ENCODE data around the gene PIGU.

PIGU gene

DNA sequence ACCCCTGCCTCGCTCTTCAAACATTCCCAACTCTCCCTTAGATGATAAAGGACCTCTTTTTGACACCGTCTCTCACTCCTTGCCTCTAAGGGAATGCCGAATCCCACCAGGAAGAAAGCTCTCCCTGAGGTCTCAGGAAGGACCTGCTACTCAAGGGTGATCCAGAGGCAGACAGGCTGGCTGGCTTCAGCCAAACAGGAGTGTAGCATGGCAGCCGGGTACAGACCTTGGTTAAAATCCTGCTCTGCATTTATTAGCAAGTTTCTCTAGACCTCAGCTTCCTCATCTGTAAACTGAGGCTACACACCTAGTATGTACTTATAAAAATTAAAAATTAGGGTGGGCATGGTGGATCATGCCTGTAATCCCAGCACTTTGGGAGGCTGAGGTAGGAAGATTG is 101.1 kb downstream of the PIGU start:
- DNase-seq (ENCODE audit: low read depth) = no peak
- no peak for TF ChIP-seq CTCF (IDR thresholded peaks at IDR 0.05; ENCODE audit: low read depth, low read length, missing control alignments)
- H3K4me3 ChIP-seq (ENCODE audit: low read depth, low read length) = no peak overlapping the region

DNA sequence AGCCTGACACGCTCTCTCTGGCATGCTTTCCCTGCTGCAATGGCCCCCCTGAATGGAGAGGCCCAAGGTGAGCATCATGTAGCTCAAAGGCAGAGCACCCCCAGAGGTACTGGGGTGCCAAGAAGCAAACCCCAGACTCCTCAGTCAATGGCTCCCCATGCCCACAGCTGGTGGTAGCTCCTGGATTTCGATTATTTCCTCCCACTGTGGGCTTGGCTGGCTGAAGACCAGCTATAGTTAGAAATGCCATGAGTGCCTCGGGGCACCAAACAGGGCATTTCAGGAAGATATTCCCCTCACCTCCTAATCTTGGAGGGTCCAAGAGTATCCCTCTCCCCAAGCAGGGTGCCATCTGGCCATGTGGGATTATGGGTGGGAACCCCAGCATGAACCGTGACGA is 101.6 kb downstream of the PIGU start:
- DNase-seq (ENCODE audit: low read depth) = no peak
- TF ChIP-seq CTCF (IDR thresholded peaks at IDR 0.05; ENCODE audit: low read depth, low read length, missing control alignments) = no peak

DNA sequence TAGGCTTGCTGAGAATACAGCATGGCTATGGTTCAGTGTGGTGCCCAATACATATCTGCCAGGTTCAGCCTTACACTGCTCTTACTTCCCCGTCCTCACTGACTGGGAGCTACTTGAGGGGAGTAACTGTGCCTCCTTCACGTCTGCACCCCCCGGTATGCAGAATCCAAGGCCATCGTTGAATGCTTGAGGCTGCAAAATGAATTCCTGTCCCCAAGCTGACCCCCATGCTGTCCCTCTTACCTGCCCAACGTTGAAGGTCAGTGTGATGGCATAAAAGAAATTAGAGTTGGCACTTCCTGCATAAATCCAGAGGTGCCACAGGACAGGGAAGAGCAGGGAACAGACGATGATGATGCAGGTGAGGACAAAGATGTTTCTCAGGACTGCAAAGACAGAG is 102.0 kb downstream of the PIGU start:
- DNase-seq (ENCODE audit: low read depth) = no peak
- no peak overlapping the region for H3K4me3 ChIP-seq (ENCODE audit: low read depth, low read length)
- TF ChIP-seq CTCF (IDR thresholded peaks at IDR 0.05; ENCODE audit: low read depth, low read length, missing control alignments) = no peak

More for the DNA sequence above, 101.6 kb downstream of the PIGU start:
- no peak overlapping the region for H3K4me3 ChIP-seq (ENCODE audit: low read depth, low read length)

GRCh38 chr20:34574426-34574825 is 102.5 kb downstream of the PIGU start:
- no peak for TF ChIP-seq CTCF (IDR thresholded peaks at IDR 0.05; ENCODE audit: low read depth, low read length, missing control alignments)
- DNase-seq (ENCODE audit: low read depth) = no peak
- no peak overlapping the region for H3K4me3 ChIP-seq (ENCODE audit: low read depth, low read length)

DNA sequence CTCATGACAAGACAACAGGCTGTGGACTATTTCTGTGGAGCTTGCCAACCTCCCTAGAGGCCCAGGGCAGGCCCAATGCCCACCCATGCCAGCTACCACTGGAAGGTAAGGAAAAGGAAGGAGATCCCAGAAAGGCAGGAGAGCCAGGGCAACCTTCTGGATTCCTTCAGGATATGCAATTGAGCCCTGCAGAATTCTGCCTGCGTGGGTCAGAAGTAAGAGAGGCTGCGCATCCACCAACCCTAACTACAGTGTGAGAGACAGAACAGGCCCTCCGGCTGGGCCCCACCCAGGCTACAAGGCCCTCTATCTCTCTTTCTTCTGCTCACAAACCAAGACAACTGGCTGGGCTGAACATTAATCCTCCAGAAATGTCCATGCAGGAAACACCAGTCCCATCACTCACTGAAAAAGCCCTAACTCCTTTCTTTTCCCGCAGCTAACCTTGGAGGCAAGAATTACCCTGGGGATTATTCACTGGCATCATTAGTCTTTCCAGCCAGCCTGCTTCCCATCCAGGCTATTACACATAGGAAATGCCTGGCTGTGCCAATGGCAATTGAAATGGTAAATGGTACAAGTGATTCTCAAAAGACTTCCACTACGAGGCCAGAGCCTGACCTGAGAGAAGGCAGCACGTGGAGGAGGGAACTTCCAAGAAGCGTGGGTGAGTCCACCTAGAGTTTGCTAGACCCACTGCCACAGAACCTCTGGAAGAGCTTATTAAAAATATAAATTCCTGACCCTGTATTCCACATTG is 103.2 kb downstream of the PIGU start:
- TF ChIP-seq CTCF (IDR thresholded peaks at IDR 0.05; ENCODE audit: low read depth, low read length, missing control alignments) = no peak
- DNase-seq (ENCODE audit: low read depth) = no peak
- H3K4me3 ChIP-seq (ENCODE audit: low read depth, low read length) = no peak overlapping the region

DNA sequence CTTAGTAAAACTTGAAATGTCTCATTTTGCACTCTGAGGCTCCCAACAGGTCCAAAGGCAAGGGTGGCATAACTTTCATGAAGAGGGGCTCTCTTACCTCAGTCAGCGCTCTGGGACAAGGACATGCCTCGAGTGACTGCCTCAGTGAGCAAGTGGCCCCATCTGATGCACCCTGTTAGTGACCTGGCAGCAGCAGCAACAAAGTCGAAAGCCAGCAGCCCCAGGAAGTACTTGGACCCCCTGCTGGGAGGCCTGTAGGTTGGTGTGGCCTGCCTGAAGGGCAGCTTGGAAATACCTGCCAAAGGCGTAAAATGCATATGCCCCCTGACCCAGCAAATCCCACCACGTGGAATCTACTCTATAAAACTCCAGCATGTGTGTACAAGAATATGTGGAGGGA is 105.1 kb downstream of the PIGU start:
- TF ChIP-seq CTCF (IDR thresholded peaks at IDR 0.05; ENCODE audit: low read depth, low read length, missing control alignments) = no peak
- H3K4me3 ChIP-seq (ENCODE audit: low read depth, low read length) = no peak overlapping the region
- no peak for DNase-seq (ENCODE audit: low read depth)

GRCh38 chr20:34570859-34571306 is 106.0 kb downstream of the PIGU start:
- DNase-seq (ENCODE audit: low read depth) = no peak
- no peak overlapping the region for H3K4me3 ChIP-seq (ENCODE audit: low read depth, low read length)
- TF ChIP-seq CTCF (IDR thresholded peaks at IDR 0.05; ENCODE audit: low read depth, low read length, missing control alignments) = no peak
